ENCODE results near the gene STK10.

The STK10 gene

DNA sequence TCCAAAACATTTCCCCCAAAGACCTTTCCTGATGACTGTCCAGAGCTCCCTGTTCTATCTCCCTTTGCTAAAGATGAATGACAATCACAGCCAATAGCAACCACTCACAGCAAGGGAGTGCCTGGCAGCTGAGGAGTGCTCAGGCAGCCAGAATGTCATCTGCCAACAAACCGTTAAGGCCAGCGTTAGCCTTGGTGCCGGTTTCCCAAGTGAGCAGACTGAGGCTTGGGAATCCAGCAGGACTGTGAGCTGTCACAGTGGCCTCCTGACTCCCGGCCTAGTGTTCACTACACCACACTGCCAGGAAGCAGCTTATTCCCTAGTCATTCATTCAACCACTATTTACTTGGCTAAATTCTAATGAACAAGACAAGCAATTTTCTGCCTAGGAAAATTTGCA, 24.7 kb downstream of the STK10 start:
- Histone ChIP-seq H3K4me2 (ENCODE audit: low read depth, low read length, poor library complexity, severe bottlenecking) (no peak overlapping the region), H3K9me3 (ENCODE audit: insufficient read depth, low read depth, low read length) (no peaks in the 10 kb centered on the region), H4K20me1 (ENCODE audit: insufficient read depth, low read length, poor library complexity, severe bottlenecking) (peaks cover 24% of the 10 kb centered on the region), H3K27me3 (ENCODE audit: insufficient read depth, low read length, poor library complexity, severe bottlenecking) (no peaks in the 10 kb centered on the region), H3K4me1 (ENCODE audit: insufficient read depth, low read length, poor library complexity, severe bottlenecking) (no peaks in the 10 kb centered on the region), H3K9ac (ENCODE audit: low read depth, low read length, poor library complexity, severe bottlenecking) (no peak overlapping the region), H3F3A (ENCODE audit: low read depth) (no peaks in the 10 kb centered on the region), H3K9me2 (replicated peaks; ENCODE audit: low read depth, low read length) (no peaks in the 10 kb centered on the region), H2AFZ (ENCODE audit: low read length) (no peak overlapping the region), H3K36me3 (ENCODE audit: insufficient read depth, low read length) (no peaks in the 10 kb centered on the region), H3K79me2 (ENCODE audit: insufficient read depth, low read length) (peaks cover 78% of the 10 kb centered on the region), H3K4me3 (ENCODE audit: low read length, poor library complexity, severe bottlenecking) (no peak overlapping the region)
- TF ChIP-seq, protein P1, sequence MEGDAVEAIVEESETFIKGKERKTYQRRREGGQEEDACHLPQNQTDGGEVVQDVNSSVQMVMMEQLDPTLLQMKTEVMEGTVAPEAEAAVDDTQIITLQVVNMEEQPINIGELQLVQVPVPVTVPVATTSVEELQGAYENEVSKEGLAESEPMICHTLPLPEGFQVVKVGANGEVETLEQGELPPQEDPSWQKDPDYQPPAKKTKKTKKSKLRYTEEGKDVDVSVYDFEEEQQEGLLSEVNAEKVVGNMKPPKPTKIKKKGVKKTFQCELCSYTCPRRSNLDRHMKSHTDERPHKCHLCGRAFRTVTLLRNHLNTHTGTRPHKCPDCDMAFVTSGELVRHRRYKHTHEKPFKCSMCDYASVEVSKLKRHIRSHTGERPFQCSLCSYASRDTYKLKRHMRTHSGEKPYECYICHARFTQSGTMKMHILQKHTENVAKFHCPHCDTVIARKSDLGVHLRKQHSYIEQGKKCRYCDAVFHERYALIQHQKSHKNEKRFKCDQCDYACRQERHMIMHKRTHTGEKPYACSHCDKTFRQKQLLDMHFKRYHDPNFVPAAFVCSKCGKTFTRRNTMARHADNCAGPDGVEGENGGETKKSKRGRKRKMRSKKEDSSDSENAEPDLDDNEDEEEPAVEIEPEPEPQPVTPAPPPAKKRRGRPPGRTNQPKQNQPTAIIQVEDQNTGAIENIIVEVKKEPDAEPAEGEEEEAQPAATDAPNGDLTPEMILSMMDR (conservative IDR thresholded peaks at IDR 0.05; ENCODE audit: low read length) = no peak
- TF ChIP-seq EZH2phosphoT487 (IDR thresholded peaks at IDR 0.05; ENCODE audit: borderline replicate concordance) = no peak

DNA sequence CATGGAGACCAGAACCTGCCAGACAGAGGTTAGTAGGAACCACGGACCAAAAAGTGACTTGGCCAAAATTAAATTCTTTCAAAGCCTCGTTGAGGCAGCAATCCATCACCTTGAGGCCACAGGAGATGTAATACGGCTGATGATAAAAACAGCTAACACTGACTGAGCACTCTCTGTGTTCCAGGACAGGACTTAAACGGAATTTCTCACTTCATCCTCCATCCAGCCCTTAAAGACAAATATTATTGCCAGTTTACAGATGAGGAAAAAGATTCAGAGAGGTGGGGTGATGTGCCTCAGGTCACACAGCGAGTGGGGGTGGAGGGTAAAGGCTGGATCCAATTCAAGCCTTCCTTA, 25.1 kb downstream of the STK10 start:
- Histone ChIP-seq H3K9me2 (replicated peaks; ENCODE audit: low read depth, low read length) (no peaks in the 10 kb centered on the region), H3K79me2 (ENCODE audit: insufficient read depth, low read length) (peaks cover 74% of the 10 kb centered on the region), H2AFZ (ENCODE audit: low read length) (no peak overlapping the region), H3K9ac (ENCODE audit: low read depth, low read length, poor library complexity, severe bottlenecking) (no peak overlapping the region), H3K4me2 (ENCODE audit: low read depth, low read length, poor library complexity, severe bottlenecking) (no peak overlapping the region), H3K4me3 (ENCODE audit: low read length, poor library complexity, severe bottlenecking) (no peak overlapping the region), H3K27me3 (ENCODE audit: insufficient read depth, low read length, poor library complexity, severe bottlenecking) (no peaks in the 10 kb centered on the region), H3K9me3 (ENCODE audit: insufficient read depth, low read depth, low read length) (no peaks in the 10 kb centered on the region), H3K4me1 (ENCODE audit: insufficient read depth, low read length, poor library complexity, severe bottlenecking) (no peaks in the 10 kb centered on the region), H4K20me1 (ENCODE audit: insufficient read depth, low read length, poor library complexity, severe bottlenecking) (peaks cover 21% of the 10 kb centered on the region), H3F3A (ENCODE audit: low read depth) (no peaks in the 10 kb centered on the region), H3K36me3 (ENCODE audit: insufficient read depth, low read length) (no peaks in the 10 kb centered on the region)
- TF ChIP-seq EZH2phosphoT487 (IDR thresholded peaks at IDR 0.05; ENCODE audit: borderline replicate concordance) = no peak
- TF ChIP-seq, protein P1 (conservative IDR thresholded peaks at IDR 0.05; ENCODE audit: low read length) = no peak

DNA sequence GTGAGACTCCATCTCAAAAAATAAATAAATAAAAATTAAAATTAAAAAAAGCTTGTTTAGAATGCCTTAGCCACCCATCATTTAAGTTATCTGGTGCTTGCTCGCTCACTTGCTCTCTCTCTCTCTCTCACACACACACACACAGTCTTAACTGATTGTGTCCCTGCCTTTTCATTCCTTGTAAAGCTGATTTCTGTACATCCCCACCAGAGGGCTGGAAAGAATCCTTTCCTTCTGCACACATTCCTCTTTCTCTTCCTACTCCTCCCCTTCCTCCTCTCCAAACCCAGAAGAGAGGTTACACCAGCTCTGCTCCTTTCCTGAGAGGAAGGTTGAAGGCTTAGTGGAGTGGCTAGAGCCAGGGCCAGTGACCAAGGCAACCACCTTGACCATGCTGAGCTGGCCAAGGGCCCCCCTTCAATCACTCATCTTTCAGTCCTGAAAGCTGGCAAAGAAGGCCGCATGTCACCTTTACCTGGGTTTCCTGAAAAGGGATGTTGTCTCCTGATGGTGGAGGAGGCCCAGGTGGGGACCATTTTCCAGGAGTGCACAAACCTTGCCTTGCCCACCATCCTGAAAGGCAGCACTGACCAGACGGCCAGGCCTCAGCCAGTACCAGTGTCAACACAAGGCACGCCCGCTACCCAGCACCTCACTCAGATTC, 25.6 kb downstream of the STK10 start:
- Histone ChIP-seq H3K4me2 (ENCODE audit: low read depth, low read length, poor library complexity, severe bottlenecking) (no peak overlapping the region), H3K9me3 (ENCODE audit: insufficient read depth, low read depth, low read length) (no peaks in the 10 kb centered on the region), H3K4me3 (ENCODE audit: low read length, poor library complexity, severe bottlenecking) (no peak overlapping the region), H3K9me2 (replicated peaks; ENCODE audit: low read depth, low read length) (no peaks in the 10 kb centered on the region), H4K20me1 (ENCODE audit: insufficient read depth, low read length, poor library complexity, severe bottlenecking) (peaks cover 21% of the 10 kb centered on the region), H3K4me1 (ENCODE audit: insufficient read depth, low read length, poor library complexity, severe bottlenecking) (no peaks in the 10 kb centered on the region), H3K27me3 (ENCODE audit: insufficient read depth, low read length, poor library complexity, severe bottlenecking) (no peaks in the 10 kb centered on the region), H2AFZ (ENCODE audit: low read length) (no peak overlapping the region), H3K79me2 (ENCODE audit: insufficient read depth, low read length) (peaks cover 69% of the 10 kb centered on the region), H3K36me3 (ENCODE audit: insufficient read depth, low read length) (no peaks in the 10 kb centered on the region), H3F3A (ENCODE audit: low read depth) (no peaks in the 10 kb centered on the region), H3K9ac (ENCODE audit: low read depth, low read length, poor library complexity, severe bottlenecking) (no peak overlapping the region)
- TF ChIP-seq, protein P1 (conservative IDR thresholded peaks at IDR 0.05; ENCODE audit: low read length) = no peak
- TF ChIP-seq EZH2phosphoT487 (IDR thresholded peaks at IDR 0.05; ENCODE audit: borderline replicate concordance) = no peak
